OCI-LY1 (cell line): ENCODE data around the gene SERINC2.

Experiments
- H2AFZ ChIP-seq: fragments of 200-600 bp; sonication (generic), shearing (Covaris generic); 2 replicates; pipeline ENCODE4 v1.6.0; 2014; ENCODE audit warnings: antibody characterized with exemption, mild to moderate bottlenecking, low read length
- H3F3A ChIP-seq: fragments of 200-600 bp; sonication (generic), shearing (Covaris generic); 2 replicates; pipeline ENCODE4 v1.6.0; 2014; ENCODE audit warnings: mild to moderate bottlenecking, antibody characterized with exemption, low read length, moderate library complexity; ENCODE audit not compliant: insufficient read depth
- H3K27ac ChIP-seq: fragments of 200-600 bp; sonication (generic); 2 replicates; pipeline ENCODE4 v1.5.1; 2014; ENCODE audit warnings: low read length, mixed run types, mild to moderate bottlenecking, low read depth; ENCODE audit not compliant: poor library complexity, severe bottlenecking
- H3K27me3 ChIP-seq: fragments of 200-600 bp; sonication (generic); 2 replicates; pipeline ENCODE4 v1.6.0; 2014; ENCODE audit warnings: antibody characterized with exemption, mild to moderate bottlenecking, low read length, moderate library complexity; ENCODE audit not compliant: insufficient read depth
- H3K36me3 ChIP-seq: fragments of 200-600 bp; sonication (generic); 2 replicates; pipeline ENCODE4 v1.6.1; 2014; ENCODE audit warnings: mild to moderate bottlenecking, antibody characterized with exemption, low read length, moderate library complexity, mixed read lengths; ENCODE audit not compliant: insufficient read depth
- H3K4me1 ChIP-seq: fragments of 200-600 bp; sonication (generic); 2 replicates; pipeline ENCODE4 v1.5.1; 2014; ENCODE audit warnings: mild to moderate bottlenecking, low read length, moderate library complexity; ENCODE audit not compliant: insufficient read depth, severe bottlenecking
- H3K4me2 ChIP-seq: fragments of 200-600 bp; sonication (generic), shearing (Covaris generic); 2 replicates; pipeline ENCODE4 v1.6.1; 2014; ENCODE audit warnings: low read length
- H3K4me3 ChIP-seq: fragments of 200-600 bp; sonication (generic); 2 replicates; pipeline ENCODE4 v1.5.1; 2014; ENCODE audit warnings: low read length, low read depth, mild to moderate bottlenecking, mixed read lengths; ENCODE audit not compliant: poor library complexity, severe bottlenecking
- H3K79me2 ChIP-seq: fragments of 200-600 bp; shearing (Covaris generic); 2 replicates; pipeline ENCODE4 v1.6.1; 2016; ENCODE audit warnings: mixed run types, low read length, mixed read lengths; ENCODE audit not compliant: insufficient read depth
- H3K9ac ChIP-seq: fragments of 200-600 bp; sonication (generic), shearing (Covaris generic); 2 replicates; pipeline ENCODE4 v1.6.1; 2014; ENCODE audit warnings: mild to moderate bottlenecking, low read length, mixed read lengths
- H3K9me2 ChIP-seq: fragments of 200-600 bp; sonication (generic), shearing (Covaris generic); 2 replicates; pipeline ENCODE4 v1.6.1; 2014; ENCODE audit warnings: low read depth, mild to moderate bottlenecking, low read length, mixed read lengths
- H3K9me3 ChIP-seq: fragments of 200-600 bp; shearing (Covaris generic); 2 replicates; pipeline ENCODE4 v1.6.1; 2014; ENCODE audit warnings: low read length, mixed read lengths
- H4K20me1 ChIP-seq: fragments of 200-600 bp; sonication (generic), shearing (Covaris generic); 2 replicates; pipeline ENCODE4 v1.6.0; 2016; ENCODE audit warnings: mild to moderate bottlenecking, low read length; ENCODE audit not compliant: insufficient read depth
- CTCF ChIP-seq: fragments of 200-600 bp; sonication (generic), shearing (Covaris generic); IDR thresholded peaks from 2 replicates; pipeline ENCODE4 v1.5.1; 2017; ENCODE audit warnings: mild to moderate bottlenecking, antibody characterized with exemption, low read length, moderate library complexity, mixed read lengths
- EZH2 ChIP-seq: fragments of 200-600 bp; sonication (generic), shearing (Covaris generic); IDR thresholded peaks from 2 replicates; pipeline ENCODE4 v1.8.0; 2017; ENCODE audit warnings: borderline replicate concordance, mixed run types, mild to moderate bottlenecking, antibody characterized with exemption, low read length, moderate library complexity, mixed read lengths

The SERINC2 gene

GRCh38 chr1:31389616-31390015 is 23.4 kb upstream of the SERINC2 start:
- Histone ChIP-seq H3K9me3 (no peaks in the 10 kb centered on the region), H3K4me1 (peaks cover 5% of the 10 kb centered on the region), H4K20me1 (no peaks in the 10 kb centered on the region), H2AFZ (no peak overlapping the region), H3K4me3 (no peak overlapping the region), H3K9ac (no peak overlapping the region), H3K4me2 (no peak overlapping the region), H3K27ac (no peak overlapping the region), H3F3A (no peaks in the 10 kb centered on the region), H3K36me3 (no peaks in the 10 kb centered on the region), H3K9me2 (no peaks in the 10 kb centered on the region), H3K79me2 (no peaks in the 10 kb centered on the region), H3K27me3 (no peaks in the 10 kb centered on the region)
- TF ChIP-seq EZH2 (no peak), CTCF (no peak)

GRCh38 chr1:31390071-31390470 is 22.9 kb upstream of the SERINC2 start:
- no peaks in the 10 kb centered on the region for H3K9me2 ChIP-seq

GRCh38 chr1:31393463-31393862 is 19.6 kb upstream of the SERINC2 start:
- Histone ChIP-seq H3K4me2 (no peak overlapping the region), H3K27me3 (no peaks in the 10 kb centered on the region; the same call in 1 of the 2 replicates), H3K9me3 (no peaks in the 10 kb centered on the region), H3K27ac (no peak overlapping the region), H3K9me2 (no peaks in the 10 kb centered on the region), H3K4me1 (peaks cover 9% of the 10 kb centered on the region), H2AFZ (no peak overlapping the region), H3F3A (no peaks in the 10 kb centered on the region), H4K20me1 (no peaks in the 10 kb centered on the region), H3K4me3 (no peak overlapping the region), H3K36me3 (no peaks in the 10 kb centered on the region), H3K9ac (no peak overlapping the region), H3K79me2 (no peaks in the 10 kb centered on the region)
- TF ChIP-seq EZH2, result no peak
- TF ChIP-seq CTCF, result no peak

More at GRCh38 chr1:31390071-31390470, 22.9 kb upstream of the SERINC2 start:
- Histone ChIP-seq H3K9ac (no peak overlapping the region), H3K9me3 (no peaks in the 10 kb centered on the region), H3K4me1 (peaks cover 8% of the 10 kb centered on the region), H4K20me1 (no peaks in the 10 kb centered on the region), H3K27me3 (no peaks in the 10 kb centered on the region), H2AFZ (no peak overlapping the region), H3K79me2 (no peaks in the 10 kb centered on the region), H3K27ac (no peak overlapping the region), H3K36me3 (no peaks in the 10 kb centered on the region), H3K4me3 (no peak overlapping the region), H3K4me2 (no peak overlapping the region), H3F3A (no peaks in the 10 kb centered on the region)
- no peak for TF ChIP-seq EZH2
- TF ChIP-seq CTCF, result no peak
